ENCODE data around the gene CHN1.

The CHN1 gene

DNA sequence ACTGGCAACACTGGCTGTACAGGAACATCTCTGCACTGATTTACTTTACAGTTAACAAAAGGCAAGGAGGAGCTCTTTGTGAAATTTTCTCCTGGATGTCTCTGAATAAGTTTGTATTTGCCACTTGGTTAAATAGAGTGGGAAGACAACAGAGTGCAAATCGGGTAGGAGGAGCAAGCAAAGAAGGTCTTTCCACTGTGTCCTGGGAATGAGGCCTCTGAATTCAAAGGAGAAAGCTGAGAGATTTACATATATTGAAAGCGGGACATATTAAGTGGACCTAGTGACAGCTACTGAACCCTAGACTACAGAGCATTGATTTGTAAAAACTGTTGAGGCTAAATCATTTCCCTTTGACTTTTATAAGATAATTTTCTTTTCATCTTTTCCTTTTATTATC, 123.5 kb downstream of the CHN1 start:
- H3K4me1 ChIP-seq (ENCODE audit: control insufficient read depth, low read length) = no peaks in the 10 kb centered on the region
- TF ChIP-seq EZH2phosphoT487 (IDR thresholded peaks at IDR 0.05; ENCODE audit: borderline replicate concordance, low read length) = no peak
- TF ChIP-seq, protein P1, sequence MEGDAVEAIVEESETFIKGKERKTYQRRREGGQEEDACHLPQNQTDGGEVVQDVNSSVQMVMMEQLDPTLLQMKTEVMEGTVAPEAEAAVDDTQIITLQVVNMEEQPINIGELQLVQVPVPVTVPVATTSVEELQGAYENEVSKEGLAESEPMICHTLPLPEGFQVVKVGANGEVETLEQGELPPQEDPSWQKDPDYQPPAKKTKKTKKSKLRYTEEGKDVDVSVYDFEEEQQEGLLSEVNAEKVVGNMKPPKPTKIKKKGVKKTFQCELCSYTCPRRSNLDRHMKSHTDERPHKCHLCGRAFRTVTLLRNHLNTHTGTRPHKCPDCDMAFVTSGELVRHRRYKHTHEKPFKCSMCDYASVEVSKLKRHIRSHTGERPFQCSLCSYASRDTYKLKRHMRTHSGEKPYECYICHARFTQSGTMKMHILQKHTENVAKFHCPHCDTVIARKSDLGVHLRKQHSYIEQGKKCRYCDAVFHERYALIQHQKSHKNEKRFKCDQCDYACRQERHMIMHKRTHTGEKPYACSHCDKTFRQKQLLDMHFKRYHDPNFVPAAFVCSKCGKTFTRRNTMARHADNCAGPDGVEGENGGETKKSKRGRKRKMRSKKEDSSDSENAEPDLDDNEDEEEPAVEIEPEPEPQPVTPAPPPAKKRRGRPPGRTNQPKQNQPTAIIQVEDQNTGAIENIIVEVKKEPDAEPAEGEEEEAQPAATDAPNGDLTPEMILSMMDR (IDR thresholded peaks at IDR 0.05; ENCODE audit: low read depth, low read length, poor library complexity, severe bottlenecking) = no peak
- no peaks in the 10 kb centered on the region for H3K79me2 ChIP-seq (ENCODE audit: control insufficient read depth, low read length)
- no peak overlapping the region for H3K4me2 ChIP-seq (ENCODE audit: low read length)
- H3K27me3 ChIP-seq (ENCODE audit: control insufficient read depth, low read length) = no peaks in the 10 kb centered on the region
- H3K36me3 ChIP-seq (ENCODE audit: control insufficient read depth, low read length) = no peaks in the 10 kb centered on the region
- no peak overlapping the region for H3K4me3 ChIP-seq (ENCODE audit: low read length)
- H4K20me1 ChIP-seq (ENCODE audit: control insufficient read depth, insufficient read depth, low read depth, low read length) = no peaks in the 10 kb centered on the region
- H3F3A ChIP-seq (ENCODE audit: control insufficient read depth, insufficient read depth) = no peaks in the 10 kb centered on the region
- H3K9me2 ChIP-seq (replicated peaks; ENCODE audit: control insufficient read depth, low read length) = no peaks in the 10 kb centered on the region
- no peak overlapping the region for H3K27ac ChIP-seq (ENCODE audit: low read depth, low read length)
- H3K9me3 ChIP-seq (ENCODE audit: control insufficient read depth, insufficient read depth, low read length) = no peaks in the 10 kb centered on the region

DNA sequence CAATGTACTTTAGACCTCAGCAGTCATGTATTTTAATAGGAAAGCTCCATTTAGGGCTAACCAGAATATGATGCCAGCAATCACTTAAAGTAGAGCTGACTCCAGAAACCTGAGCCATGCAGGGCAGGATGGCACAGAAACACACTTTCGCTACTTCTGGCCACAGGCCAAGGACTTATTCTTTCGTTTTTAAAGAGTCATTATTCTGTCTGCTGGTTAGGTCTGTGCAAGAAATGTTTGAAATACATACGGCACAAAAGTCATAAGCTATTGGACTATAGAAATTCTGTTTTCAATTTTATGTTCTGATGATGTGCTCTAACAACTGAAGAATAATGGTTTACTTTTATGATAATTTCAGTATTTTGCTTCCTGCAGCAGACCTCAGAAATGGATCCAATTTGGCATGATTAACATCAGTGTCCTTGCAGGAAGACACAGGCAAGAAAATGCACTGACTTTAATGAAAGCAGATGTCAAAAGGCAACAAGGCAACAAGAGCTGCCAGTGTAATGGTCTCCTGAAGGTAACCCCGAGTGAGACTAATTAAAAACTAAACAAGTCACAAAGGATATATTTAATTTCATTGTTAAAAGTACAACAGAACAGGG, 126.5 kb downstream of the CHN1 start:
- Histone ChIP-seq H3K4me2 (ENCODE audit: low read length) (no peak overlapping the region), H3K9me2 (replicated peaks; ENCODE audit: control insufficient read depth, low read length) (no peaks in the 10 kb centered on the region), H4K20me1 (ENCODE audit: control insufficient read depth, insufficient read depth, low read depth, low read length) (no peaks in the 10 kb centered on the region), H3K36me3 (ENCODE audit: control insufficient read depth, low read length) (no peaks in the 10 kb centered on the region), H3K4me3 (ENCODE audit: low read length) (no peak overlapping the region), H3K9me3 (ENCODE audit: control insufficient read depth, insufficient read depth, low read length) (no peaks in the 10 kb centered on the region), H3K79me2 (ENCODE audit: control insufficient read depth, low read length) (no peaks in the 10 kb centered on the region), H3F3A (ENCODE audit: control insufficient read depth, insufficient read depth) (no peaks in the 10 kb centered on the region), H3K4me1 (ENCODE audit: control insufficient read depth, low read length) (no peaks in the 10 kb centered on the region), H3K27ac (ENCODE audit: low read depth, low read length) (no peak overlapping the region), H3K27me3 (ENCODE audit: control insufficient read depth, low read length) (no peaks in the 10 kb centered on the region)
- TF ChIP-seq, protein P1 (IDR thresholded peaks at IDR 0.05; ENCODE audit: low read depth, low read length, poor library complexity, severe bottlenecking) = no peak
- TF ChIP-seq EZH2phosphoT487 (IDR thresholded peaks at IDR 0.05; ENCODE audit: borderline replicate concordance, low read length) = no peak

DNA sequence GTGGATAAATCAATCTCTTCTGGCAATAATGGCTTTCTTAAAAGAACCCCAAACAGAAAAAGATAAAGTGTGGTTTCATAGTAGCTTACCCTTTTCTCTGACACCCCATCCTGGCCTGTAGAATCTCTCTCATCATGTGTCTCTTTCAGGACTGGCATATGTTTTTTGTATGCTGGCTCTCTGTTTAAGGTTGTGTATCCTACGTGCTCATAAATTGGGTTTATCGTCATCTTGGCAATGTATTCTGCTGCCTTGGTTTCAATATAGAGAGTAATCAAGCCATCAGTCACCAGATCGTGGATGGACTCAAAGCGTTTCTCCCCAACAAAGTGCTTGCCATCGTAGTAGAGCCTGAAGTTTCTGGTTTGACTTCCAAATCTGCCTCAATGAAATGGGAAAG, 127.4 kb downstream of the CHN1 start:
- no peaks in the 10 kb centered on the region for H3K79me2 ChIP-seq (ENCODE audit: control insufficient read depth, low read length)
- no peaks in the 10 kb centered on the region for H4K20me1 ChIP-seq (ENCODE audit: control insufficient read depth, insufficient read depth, low read depth, low read length)
- no peaks in the 10 kb centered on the region for H3K9me2 ChIP-seq (replicated peaks; ENCODE audit: control insufficient read depth, low read length)
- no peak overlapping the region for H3K27ac ChIP-seq (ENCODE audit: low read depth, low read length)
- H3K9me3 ChIP-seq (ENCODE audit: control insufficient read depth, insufficient read depth, low read length) = no peaks in the 10 kb centered on the region
- no peak overlapping the region for H3K4me3 ChIP-seq (ENCODE audit: low read length)
- H3K4me1 ChIP-seq (ENCODE audit: control insufficient read depth, low read length) = no peaks in the 10 kb centered on the region
- no peak for TF ChIP-seq EZH2phosphoT487 (IDR thresholded peaks at IDR 0.05; ENCODE audit: borderline replicate concordance, low read length)
- TF ChIP-seq, protein P1 (IDR thresholded peaks at IDR 0.05; ENCODE audit: low read depth, low read length, poor library complexity, severe bottlenecking) = no peak
- no peak overlapping the region for H3K4me2 ChIP-seq (ENCODE audit: low read length)
- H3K36me3 ChIP-seq (ENCODE audit: control insufficient read depth, low read length) = no peaks in the 10 kb centered on the region
- H3F3A ChIP-seq (ENCODE audit: control insufficient read depth, insufficient read depth) = no peaks in the 10 kb centered on the region
- H3K27me3 ChIP-seq (ENCODE audit: control insufficient read depth, low read length) = no peaks in the 10 kb centered on the region
